A549 treated with dexamethasone at 1 μM for 4 hours (cell line): ENCODE data around the gene AWAT2. TPM values are rescaled to one million over a fixed set of nuclear protein-coding genes. Genes with fewer than 3 reads are reported as not detected.

Experiments used
- total RNA-seq: library from RNA; stranded (reverse); fragments of 200-300 nt; extraction: Qiagen RNA extraction; gene quantifications from 5 replicates; pipeline ENCODE4 v1.2.3, GENCODE V29; 2022

AWAT2 gene
- total RNA-seq, result not detected in 5 replicates

GRCh38 chrX:70049925-70050324, at the start of gene AWAT2:
Gene AWAT2 (minus strand): TSS chrX:70049938. CDS start chrX:70049932, 6 bp downstream.

GRCh38 chrX:70062076-70062475, 12.3 kb upstream of the AWAT2 start, which contains the start of gene OTUD6A:
Gene OTUD6A (plus strand): TSS chrX:70062457. CDS start chrX:70062525, 68 bp downstream.

Other genes starting within 250 kb of the AWAT2 start
- gene OTUD6A, start 12.5 kb upstream of the AWAT2 start, total RNA-seq, result not detected in 5 replicates
- gene IGBP1, start 83.5 kb upstream of the AWAT2 start, total RNA-seq, result 59.9 to 70.4 TPM (median 64.4 TPM) in 5 replicates
- not detected in 5 replicates for gene DGAT2L6, start 127.5 kb upstream of the AWAT2 start, total RNA-seq
- gene AWAT1, start 184.7 kb upstream of the AWAT2 start, total RNA-seq, result not detected in 5 replicates
- gene P2RY4, start 210.3 kb upstream of the AWAT2 start, total RNA-seq, result not detected in 5 replicates
- not detected in 5 replicates for gene ARR3, start 218.4 kb upstream of the AWAT2 start, total RNA-seq
- not detected in 5 replicates for gene RAB41, start 232.2 kb upstream of the AWAT2 start, total RNA-seq
- gene PDZD11, start 240.0 kb upstream of the AWAT2 start, total RNA-seq, result 87.1 to 110 TPM (median 90.8 TPM) in 5 replicates
- gene KIF4A, start 240.2 kb upstream of the AWAT2 start, total RNA-seq, result 23.8 to 29.9 TPM (median 27.9 TPM) in 5 replicates